ENCODE data around the gene ARHGAP9.
"Not testable (repeated sequence)": the region's sequence is repeated elsewhere in the genome, so short reads cannot be mapped to it uniquely, and the experiment has no call there.

ARHGAP9 gene

GRCh38 chr12:57517187-57517586 is 37.5 kb upstream of the ARHGAP9 start:
- peak; percentile 68 for DNase-seq (ENCODE audit: low read depth)

GRCh38 chr12:57516617-57517153 is 37.0 kb upstream of the ARHGAP9 start:
- no peak for DNase-seq (ENCODE audit: low read depth)

- DNase-seq (ENCODE audit: low read depth), result no peak
Observed at GRCh38 chr12:57515934-57516541, 36.4 kb upstream of the ARHGAP9 start.

GRCh38 chr12:57515408-57515933 is 35.8 kb upstream of the ARHGAP9 start:
- no peak for DNase-seq (ENCODE audit: low read depth)

GRCh38 chr12:57514720-57515407 is 35.2 kb upstream of the ARHGAP9 start:
- no peak for DNase-seq (ENCODE audit: low read depth)

GRCh38 chr12:57514246-57514645 is 34.6 kb upstream of the ARHGAP9 start:
- DNase-seq (ENCODE audit: low read depth), result not testable (repeated sequence)

GRCh38 chr12:57513677-57514076 is 34.0 kb upstream of the ARHGAP9 start:
- not testable (repeated sequence) for DNase-seq (ENCODE audit: low read depth)

- DNase-seq (ENCODE audit: low read depth), result no peak
Observed at GRCh38 chr12:57513266-57513665, 33.6 kb upstream of the ARHGAP9 start.

GRCh38 chr12:57512665-57513064 is 33.0 kb upstream of the ARHGAP9 start:
- no peak for DNase-seq (ENCODE audit: low read depth)

- DNase-seq (ENCODE audit: low read depth), result no peak
Observed at GRCh38 chr12:57511588-57512325, 32.1 kb upstream of the ARHGAP9 start.

GRCh38 chr12:57511161-57511560 is 31.5 kb upstream of the ARHGAP9 start:
- DNase-seq (ENCODE audit: low read depth), result no peak

- DNase-seq (ENCODE audit: low read depth), result not testable (repeated sequence)
Observed at GRCh38 chr12:57507796-57508195, 28.1 kb upstream of the ARHGAP9 start.

- DNase-seq (ENCODE audit: low read depth), result not testable (repeated sequence)
Observed at GRCh38 chr12:57506541-57506940, 26.9 kb upstream of the ARHGAP9 start.

GRCh38 chr12:57502311-57502969 is 22.8 kb upstream of the ARHGAP9 start:
- not testable (repeated sequence) for DNase-seq (ENCODE audit: low read depth)

GRCh38 chr12:57500213-57500612 is 20.5 kb upstream of the ARHGAP9 start:
- no peak for DNase-seq (ENCODE audit: low read depth)

- no peak for DNase-seq (ENCODE audit: low read depth)
Observed at GRCh38 chr12:57498571-57498970, 18.9 kb upstream of the ARHGAP9 start.

GRCh38 chr12:57498132-57498502 is 18.5 kb upstream of the ARHGAP9 start:
- no peak for DNase-seq (ENCODE audit: low read depth)

- DNase-seq (ENCODE audit: low read depth), result no peak
Observed at GRCh38 chr12:57497223-57498131, 17.8 kb upstream of the ARHGAP9 start.

GRCh38 chr12:57496822-57497221 is 17.2 kb upstream of the ARHGAP9 start:
- DNase-seq (ENCODE audit: low read depth), result no peak

GRCh38 chr12:57495051-57495701 is 15.5 kb upstream of the ARHGAP9 start:
- not testable (repeated sequence) for DNase-seq (ENCODE audit: low read depth)
